Measurements from ENCODE around the gene ARHGDIA.

Gene ARHGDIA

GRCh38 chr17:81865733-81866439 lies 5.3 kb downstream of the ARHGDIA start:
- H3K4me1 Mint-ChIP-seq (ENCODE audit: low read depth), result peaks cover 29% of the 10 kb centered on the region
- H3K27ac Mint-ChIP-seq, result no peak overlapping the region
- H3K36me3 Mint-ChIP-seq, result peaks cover 5% of the 10 kb centered on the region
- no peak overlapping the region for H3K4me3 Mint-ChIP-seq
- no peaks in the 10 kb centered on the region for H3K27me3 Mint-ChIP-seq
- no peaks in the 10 kb centered on the region for H3K9me3 Mint-ChIP-seq (ENCODE audit: low read depth)

- Mint-ChIP-seq H3K27me3 (no peaks in the 10 kb centered on the region), H3K27ac (no peak overlapping the region), H3K36me3 (peaks cover 5% of the 10 kb centered on the region), H3K4me3 (no peak overlapping the region), H3K9me3 (ENCODE audit: low read depth) (no peaks in the 10 kb centered on the region), H3K4me1 (ENCODE audit: low read depth) (peaks cover 29% of the 10 kb centered on the region)
Measured at GRCh38 chr17:81865358-81865732, 5.8 kb downstream of the ARHGDIA start.

- H3K9me3 Mint-ChIP-seq (ENCODE audit: low read depth), result no peaks in the 10 kb centered on the region
- no peaks in the 10 kb centered on the region for H3K27me3 Mint-ChIP-seq
- H3K4me1 Mint-ChIP-seq (ENCODE audit: low read depth), result peaks cover 30% of the 10 kb centered on the region
- H3K4me3 Mint-ChIP-seq, result peak overlapping the region; percentile 84
- H3K27ac Mint-ChIP-seq, result peak overlapping the region; percentile 22
- H3K36me3 Mint-ChIP-seq, result peaks cover 9% of the 10 kb centered on the region
Measured at GRCh38 chr17:81863833-81864768, 7.0 kb downstream of the ARHGDIA start.

DNA sequence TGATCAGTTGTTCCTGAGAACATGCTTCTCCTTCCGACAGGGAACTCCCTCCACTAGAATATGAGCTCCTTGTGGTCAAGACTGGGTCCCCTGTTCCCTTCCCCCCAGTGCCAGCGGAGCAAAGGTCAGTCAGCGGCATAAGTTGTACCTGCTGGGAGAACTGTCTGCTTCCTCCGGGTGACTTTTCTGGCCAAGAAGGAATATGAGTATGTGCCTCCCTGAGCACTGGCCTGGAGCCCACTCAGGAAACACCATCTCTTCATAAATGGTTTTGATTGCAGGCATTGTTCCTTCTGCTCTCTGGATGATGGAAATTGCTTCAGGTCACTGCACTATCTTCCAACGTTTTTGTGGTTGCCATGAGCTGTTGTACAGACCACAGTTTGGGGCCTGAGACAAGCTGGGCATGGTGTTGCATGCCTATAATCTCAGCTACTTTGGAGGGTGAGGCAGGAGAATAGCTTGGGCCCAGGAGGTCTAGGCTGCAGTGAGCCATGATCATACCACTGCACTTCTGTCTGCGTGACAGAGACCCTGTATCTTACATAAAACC lies 7.9 kb downstream of the ARHGDIA start:
- Mint-ChIP-seq H3K36me3 (peaks cover 9% of the 10 kb centered on the region), H3K27me3 (no peaks in the 10 kb centered on the region), H3K4me1 (ENCODE audit: low read depth) (peaks cover 30% of the 10 kb centered on the region), H3K9me3 (ENCODE audit: low read depth) (no peaks in the 10 kb centered on the region), H3K4me3 (peak overlapping the region; percentile 84), H3K27ac (peak overlapping the region; percentile 91)

GRCh38 chr17:81860756-81861568 lies 10.2 kb downstream of the ARHGDIA start:
- no peaks in the 10 kb centered on the region for H3K9me3 Mint-ChIP-seq (ENCODE audit: low read depth)
- peaks cover 30% of the 10 kb centered on the region for H3K4me1 Mint-ChIP-seq (ENCODE audit: low read depth)
- H3K27me3 Mint-ChIP-seq, result no peaks in the 10 kb centered on the region
- peak overlapping the region; percentile 94 for H3K27ac Mint-ChIP-seq
- peak overlapping the region; percentile 96 for H3K4me3 Mint-ChIP-seq
- peaks cover 9% of the 10 kb centered on the region for H3K36me3 Mint-ChIP-seq

GRCh38 chr17:81859906-81860755 lies 11.0 kb downstream of the ARHGDIA start, which contains the start of gene P4HB:
P4HB (minus strand) TSS chr17:81860535; CDS start chr17:81860471, 64 bp downstream.
- H3K36me3 Mint-ChIP-seq, result peaks cover 9% of the 10 kb centered on the region
- peak within 1 kb of the TSS; percentile 96 for H3K4me3 Mint-ChIP-seq
- H3K27me3 Mint-ChIP-seq, result no peaks in the 10 kb centered on the region
- H3K4me1 Mint-ChIP-seq (ENCODE audit: low read depth), result peaks cover 29% of the 10 kb centered on the region
- H3K9me3 Mint-ChIP-seq (ENCODE audit: low read depth), result no peaks in the 10 kb centered on the region
- H3K27ac Mint-ChIP-seq, result peak within 1 kb of the TSS; percentile 94

DNA sequence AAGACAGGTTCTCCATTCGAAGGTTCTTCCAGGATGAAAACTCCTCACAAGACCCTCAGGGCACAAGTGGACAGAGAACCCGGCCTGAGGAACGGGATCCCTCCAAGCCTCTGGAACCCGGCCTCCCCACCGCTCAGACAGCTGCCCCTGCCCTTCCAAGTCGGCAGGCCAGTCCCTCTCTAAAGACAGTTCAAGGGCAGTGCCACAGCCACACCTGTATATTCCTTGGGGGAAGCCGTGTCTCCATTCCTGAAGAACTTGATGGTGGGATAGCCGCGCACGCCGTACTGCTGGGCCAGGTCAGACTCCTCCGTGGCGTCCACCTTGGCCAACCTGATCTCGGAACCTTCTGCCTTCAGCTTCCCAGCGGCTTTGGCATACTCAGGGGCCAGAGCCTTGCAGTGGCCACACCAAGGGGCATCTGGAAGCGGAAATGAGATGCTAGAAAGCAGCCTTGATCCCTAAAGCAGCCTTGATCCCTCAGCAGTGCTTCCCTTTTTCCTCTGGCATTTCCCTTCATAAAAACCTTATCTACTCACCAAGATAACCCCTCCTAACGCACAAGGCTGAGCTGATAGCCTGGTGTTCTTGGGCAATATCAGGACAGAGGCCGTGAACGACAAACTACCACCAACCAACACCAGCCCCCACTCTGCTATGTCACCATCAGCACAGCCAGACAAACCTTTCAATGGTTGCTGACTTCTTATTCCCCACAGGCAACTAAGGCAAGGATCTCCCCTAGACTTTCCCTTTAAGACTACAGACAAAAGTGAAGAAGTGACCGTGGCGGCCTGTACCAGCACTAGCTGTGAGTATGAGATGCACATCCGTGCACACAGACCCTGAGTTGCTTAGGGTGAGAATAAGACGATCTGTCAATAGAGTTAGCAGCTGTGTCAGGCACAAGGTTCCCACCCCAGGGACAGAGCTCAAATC lies 11.9 kb downstream of the ARHGDIA start:
- peak overlapping the region; percentile 95 for H3K4me3 Mint-ChIP-seq
- no peaks in the 10 kb centered on the region for H3K9me3 Mint-ChIP-seq (ENCODE audit: low read depth)
- peak overlapping the region; percentile 86 for H3K27ac Mint-ChIP-seq
- no peaks in the 10 kb centered on the region for H3K27me3 Mint-ChIP-seq
- peaks cover 9% of the 10 kb centered on the region for H3K36me3 Mint-ChIP-seq
- H3K4me1 Mint-ChIP-seq (ENCODE audit: low read depth), result peaks cover 29% of the 10 kb centered on the region

DNA sequence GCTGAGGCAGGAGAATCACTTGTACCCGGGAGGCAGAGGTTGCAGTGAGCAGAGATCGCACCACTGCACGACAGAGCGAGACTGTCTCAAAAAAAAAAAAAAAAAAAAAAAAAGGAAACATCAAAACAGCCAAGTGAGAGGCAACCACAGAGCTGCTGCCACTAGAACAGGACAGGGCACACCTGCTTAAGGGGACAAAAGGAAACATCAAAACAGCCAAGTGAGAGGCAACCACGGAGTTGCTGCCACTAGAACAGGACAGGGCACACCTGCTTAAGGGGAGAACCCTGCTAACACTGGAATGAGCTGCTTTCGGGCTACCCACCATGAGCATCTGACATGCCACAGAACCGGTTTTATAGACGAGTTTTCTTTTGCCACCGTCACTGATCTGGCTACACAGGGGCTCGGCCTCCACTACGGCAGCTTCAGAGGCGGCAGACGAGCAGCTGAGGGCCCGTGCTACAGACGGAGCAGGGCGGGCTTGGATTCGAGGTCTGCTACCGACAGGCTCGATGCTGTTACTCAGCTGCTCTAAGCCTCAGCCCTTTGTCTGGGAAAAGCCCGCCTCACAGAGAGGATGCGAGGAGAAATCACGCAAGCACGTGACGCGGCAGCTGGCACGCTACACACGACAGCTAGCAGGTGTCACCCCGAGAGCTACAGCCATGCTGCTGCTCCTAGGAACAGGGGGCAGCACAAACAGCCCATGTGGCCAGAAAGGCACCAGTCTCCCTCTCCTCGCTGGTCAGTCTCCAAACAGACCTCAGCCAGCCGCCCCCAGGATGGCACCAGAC lies 12.8 kb downstream of the ARHGDIA start:
- peak overlapping the region; percentile 95 for H3K4me3 Mint-ChIP-seq
- no peaks in the 10 kb centered on the region for H3K9me3 Mint-ChIP-seq (ENCODE audit: low read depth)
- H3K27ac Mint-ChIP-seq, result peak overlapping the region; percentile 28
- peaks cover 26% of the 10 kb centered on the region for H3K4me1 Mint-ChIP-seq (ENCODE audit: low read depth)
- no peaks in the 10 kb centered on the region for H3K27me3 Mint-ChIP-seq
- peaks cover 8% of the 10 kb centered on the region for H3K36me3 Mint-ChIP-seq

- no peaks in the 10 kb centered on the region for H3K27me3 Mint-ChIP-seq
- peaks cover 18% of the 10 kb centered on the region for H3K4me1 Mint-ChIP-seq (ENCODE audit: low read depth)
- H3K9me3 Mint-ChIP-seq (ENCODE audit: low read depth), result no peaks in the 10 kb centered on the region
- H3K27ac Mint-ChIP-seq, result no peak overlapping the region
- H3K36me3 Mint-ChIP-seq, result peaks cover 4% of the 10 kb centered on the region
- no peak overlapping the region for H3K4me3 Mint-ChIP-seq
Measured at GRCh38 chr17:81854974-81855774, 16.0 kb downstream of the ARHGDIA start.

- no peak overlapping the region for H3K27ac Mint-ChIP-seq
- H3K27me3 Mint-ChIP-seq, result no peaks in the 10 kb centered on the region
- H3K9me3 Mint-ChIP-seq (ENCODE audit: low read depth), result no peaks in the 10 kb centered on the region
- no peaks in the 10 kb centered on the region for H3K36me3 Mint-ChIP-seq
- peaks cover 4% of the 10 kb centered on the region for H3K4me1 Mint-ChIP-seq (ENCODE audit: low read depth)
- H3K4me3 Mint-ChIP-seq, result no peak overlapping the region
Measured at GRCh38 chr17:81852237-81852636, 18.9 kb downstream of the ARHGDIA start.

GRCh38 chr17:81851423-81851822 lies 19.7 kb downstream of the ARHGDIA start:
- Mint-ChIP-seq H3K27me3 (no peaks in the 10 kb centered on the region), H3K4me1 (ENCODE audit: low read depth) (peaks cover 4% of the 10 kb centered on the region), H3K36me3 (no peaks in the 10 kb centered on the region), H3K4me3 (no peak overlapping the region), H3K9me3 (ENCODE audit: low read depth) (no peaks in the 10 kb centered on the region), H3K27ac (no peak overlapping the region)

- Mint-ChIP-seq H3K36me3 (no peaks in the 10 kb centered on the region), H3K27ac (no peak overlapping the region), H3K4me3 (no peak overlapping the region), H3K4me1 (ENCODE audit: low read depth) (no peaks in the 10 kb centered on the region), H3K9me3 (ENCODE audit: low read depth) (no peaks in the 10 kb centered on the region), H3K27me3 (no peaks in the 10 kb centered on the region)
Measured at GRCh38 chr17:81849457-81849856, 21.7 kb downstream of the ARHGDIA start.
